Parathyroid adenoma (tissue), 2 donors: ENCODE measurements around the gene CEP135.

Source experiments
- H2AFZ ChIP-seq: fragments of 300-600 bp; sonication (generic); one replicate; pipeline ENCODE4 v1.7.0; 2017; ENCODE audit warnings: antibody characterized with exemption, mild to moderate bottlenecking
- H3K27ac ChIP-seq: fragments of 300-600 bp; sonication (generic); one replicate; pipeline ENCODE4 v1.7.0; 2017
- H3K27me3 ChIP-seq: fragments of 300-600 bp; sonication (generic); one replicate; pipeline ENCODE4 v1.7.0; 2017; ENCODE audit warnings: low read length; ENCODE audit not compliant: control insufficient read depth, insufficient read depth
- H3K36me3 ChIP-seq: fragments of 300-600 bp; sonication (generic); one replicate; pipeline ENCODE4 v1.7.0; 2017; ENCODE audit warnings: low read length; ENCODE audit not compliant: control insufficient read depth, insufficient read depth
- H3K4me1 ChIP-seq: fragments of 300-600 bp; sonication (generic); one replicate; pipeline ENCODE4 v1.7.0; 2017; ENCODE audit warnings: control low read depth
- H3K4me2 ChIP-seq: fragments of 300-600 bp; sonication (generic); one replicate; pipeline ENCODE4 v1.7.0; 2017; ENCODE audit warnings: low read length
- H3K4me3 ChIP-seq: fragments of 300-600 bp; sonication (generic); one replicate; pipeline ENCODE4 v1.7.0; 2017; ENCODE audit warnings: low read depth, low read length
- H3K79me2 ChIP-seq: fragments of 300-600 bp; sonication (generic); one replicate; pipeline ENCODE4 v1.7.0; 2017; ENCODE audit warnings: control low read depth
- H3K9ac ChIP-seq: fragments of 300-600 bp; sonication (generic); one replicate; pipeline ENCODE4 v1.7.0; 2017; ENCODE audit warnings: mild to moderate bottlenecking
- H3K9me3 ChIP-seq: fragments of 300-600 bp; sonication (generic); one replicate; pipeline ENCODE4 v1.7.0; 2017; ENCODE audit warnings: low read length; ENCODE audit not compliant: control insufficient read depth
- CTCF ChIP-seq: fragments of 300-600 bp; sonication (generic); IDR thresholded peaks from one replicate; pipeline ENCODE4 v1.7.0; 2017; ENCODE audit warnings: antibody characterized with exemption, mild to moderate bottlenecking
- donor health status: primary hyperparathyroidism.

Gene CEP135

GRCh38 chr4:55906323-55906722, 42.4 kb upstream of the CEP135 start:
- H3K27ac ChIP-seq: no peak overlapping the region
- no peak overlapping the region for H3K4me2 ChIP-seq
- H2AFZ ChIP-seq: no peak overlapping the region
- H3K4me3 ChIP-seq: no peak overlapping the region
- no peak for TF ChIP-seq CTCF
- H3K27me3 ChIP-seq: no peaks in the 10 kb centered on the region
- H3K9me3 ChIP-seq: no peaks in the 10 kb centered on the region
- H3K4me1 ChIP-seq: no peaks in the 10 kb centered on the region
- no peaks in the 10 kb centered on the region for H3K36me3 ChIP-seq
- H3K79me2 ChIP-seq: no peaks in the 10 kb centered on the region
- no peak overlapping the region for H3K9ac ChIP-seq

- no peak overlapping the region for H3K4me2 ChIP-seq
- no peaks in the 10 kb centered on the region for H3K36me3 ChIP-seq
- no peaks in the 10 kb centered on the region for H3K79me2 ChIP-seq
- H3K9me3 ChIP-seq: no peaks in the 10 kb centered on the region
- no peak overlapping the region for H3K9ac ChIP-seq
- no peaks in the 10 kb centered on the region for H3K4me1 ChIP-seq
- no peak overlapping the region for H2AFZ ChIP-seq
- no peak overlapping the region for H3K27ac ChIP-seq
- no peak overlapping the region for H3K4me3 ChIP-seq
- TF ChIP-seq CTCF: no peak
- H3K27me3 ChIP-seq: no peaks in the 10 kb centered on the region
Observed at GRCh38 chr4:55906989-55907388, 41.8 kb upstream of the CEP135 start.

GRCh38 chr4:55907469-55907868, 41.3 kb upstream of the CEP135 start:
- no peaks in the 10 kb centered on the region for H3K27me3 ChIP-seq
- TF ChIP-seq CTCF: no peak
- H3K9me3 ChIP-seq: no peaks in the 10 kb centered on the region
- no peak overlapping the region for H3K4me2 ChIP-seq
- H3K4me3 ChIP-seq: no peak overlapping the region
- no peaks in the 10 kb centered on the region for H3K79me2 ChIP-seq
- H3K27ac ChIP-seq: no peak overlapping the region
- H2AFZ ChIP-seq: no peak overlapping the region
- H3K9ac ChIP-seq: no peak overlapping the region
- no peaks in the 10 kb centered on the region for H3K36me3 ChIP-seq
- no peaks in the 10 kb centered on the region for H3K4me1 ChIP-seq

GRCh38 chr4:55910140-55910539, 38.6 kb upstream of the CEP135 start:
- Histone ChIP-seq H2AFZ (no peak overlapping the region), H3K36me3 (no peaks in the 10 kb centered on the region), H3K27me3 (no peaks in the 10 kb centered on the region), H3K4me3 (no peak overlapping the region), H3K79me2 (no peaks in the 10 kb centered on the region), H3K27ac (no peak overlapping the region), H3K4me2 (no peak overlapping the region), H3K4me1 (no peaks in the 10 kb centered on the region), H3K9me3 (no peaks in the 10 kb centered on the region), H3K9ac (no peak overlapping the region)
- TF ChIP-seq CTCF: no peak

GRCh38 chr4:55912249-55912648, 36.5 kb upstream of the CEP135 start:
- TF ChIP-seq CTCF: no peak
- Histone ChIP-seq H3K4me3 (no peak overlapping the region), H3K9me3 (no peaks in the 10 kb centered on the region), H3K4me1 (no peaks in the 10 kb centered on the region), H3K79me2 (no peaks in the 10 kb centered on the region), H3K27me3 (no peaks in the 10 kb centered on the region), H3K36me3 (no peaks in the 10 kb centered on the region), H3K27ac (no peak overlapping the region), H3K9ac (no peak overlapping the region), H3K4me2 (no peak overlapping the region), H2AFZ (no peak overlapping the region)
